GM18868 (cell line): ENCODE results near the gene MRPL33.

Source experiments
- ATAC-seq: cut with Tn5 transposase; IDR thresholded peaks from one replicate; pipeline ENCODE4 v1.9.1; 2021; ENCODE audit warnings: mild to moderate bottlenecking, moderate library complexity; ENCODE audit not compliant: unreplicated experiment

MRPL33 gene

GRCh38 chr2:27776097-27776496 lies 4.6 kb downstream of the MRPL33 start:
- no peak for ATAC-seq

GRCh38 chr2:27776696-27777095 lies 5.2 kb downstream of the MRPL33 start:
- ATAC-seq, result no peak

GRCh38 chr2:27779417-27780055 lies 8.0 kb downstream of the MRPL33 start:
- no peak for ATAC-seq

- no peak for ATAC-seq
These were observed 10.0 kb downstream of the MRPL33 start for GRCh38 chr2:27781496-27781895.

- ATAC-seq, result no peak
These were observed 11.2 kb downstream of the MRPL33 start for GRCh38 chr2:27782701-27783100.

- ATAC-seq, result no peak
These were observed 19.3 kb downstream of the MRPL33 start for GRCh38 chr2:27790796-27791195.

GRCh38 chr2:27792759-27793158 lies 21.2 kb downstream of the MRPL33 start:
- ATAC-seq, result no peak

GRCh38 chr2:27795093-27795834 lies 23.7 kb downstream of the MRPL33 start:
- ATAC-seq, result no peak

GRCh38 chr2:27795868-27796277 lies 24.4 kb downstream of the MRPL33 start:
- ATAC-seq, result no peak

GRCh38 chr2:27796791-27797765 lies 25.6 kb downstream of the MRPL33 start:
- ATAC-seq, result no peak

GRCh38 chr2:27797841-27798240 lies 26.3 kb downstream of the MRPL33 start:
- ATAC-seq, result no peak

GRCh38 chr2:27798486-27798885 lies 27.0 kb downstream of the MRPL33 start:
- ATAC-seq, result no peak

GRCh38 chr2:27798948-27799645 lies 27.6 kb downstream of the MRPL33 start:
- ATAC-seq, result no peak

- no peak for ATAC-seq
These were observed 28.1 kb downstream of the MRPL33 start for GRCh38 chr2:27799646-27800010.

GRCh38 chr2:27800856-27801255 lies 29.3 kb downstream of the MRPL33 start:
- ATAC-seq, result no peak

- ATAC-seq, result no peak
These were observed 31.0 kb downstream of the MRPL33 start for GRCh38 chr2:27802547-27802946.

GRCh38 chr2:27803046-27803445 lies 31.5 kb downstream of the MRPL33 start:
- no peak for ATAC-seq

- ATAC-seq, result no peak
These were observed 32.6 kb downstream of the MRPL33 start for GRCh38 chr2:27804146-27804545.

- no peak for ATAC-seq
These were observed 33.7 kb downstream of the MRPL33 start for GRCh38 chr2:27805180-27805579.

- ATAC-seq, result no peak
These were observed 35.0 kb downstream of the MRPL33 start for GRCh38 chr2:27806311-27807059.
